ENCODE data around the gene ZFPM1.

DNA sequence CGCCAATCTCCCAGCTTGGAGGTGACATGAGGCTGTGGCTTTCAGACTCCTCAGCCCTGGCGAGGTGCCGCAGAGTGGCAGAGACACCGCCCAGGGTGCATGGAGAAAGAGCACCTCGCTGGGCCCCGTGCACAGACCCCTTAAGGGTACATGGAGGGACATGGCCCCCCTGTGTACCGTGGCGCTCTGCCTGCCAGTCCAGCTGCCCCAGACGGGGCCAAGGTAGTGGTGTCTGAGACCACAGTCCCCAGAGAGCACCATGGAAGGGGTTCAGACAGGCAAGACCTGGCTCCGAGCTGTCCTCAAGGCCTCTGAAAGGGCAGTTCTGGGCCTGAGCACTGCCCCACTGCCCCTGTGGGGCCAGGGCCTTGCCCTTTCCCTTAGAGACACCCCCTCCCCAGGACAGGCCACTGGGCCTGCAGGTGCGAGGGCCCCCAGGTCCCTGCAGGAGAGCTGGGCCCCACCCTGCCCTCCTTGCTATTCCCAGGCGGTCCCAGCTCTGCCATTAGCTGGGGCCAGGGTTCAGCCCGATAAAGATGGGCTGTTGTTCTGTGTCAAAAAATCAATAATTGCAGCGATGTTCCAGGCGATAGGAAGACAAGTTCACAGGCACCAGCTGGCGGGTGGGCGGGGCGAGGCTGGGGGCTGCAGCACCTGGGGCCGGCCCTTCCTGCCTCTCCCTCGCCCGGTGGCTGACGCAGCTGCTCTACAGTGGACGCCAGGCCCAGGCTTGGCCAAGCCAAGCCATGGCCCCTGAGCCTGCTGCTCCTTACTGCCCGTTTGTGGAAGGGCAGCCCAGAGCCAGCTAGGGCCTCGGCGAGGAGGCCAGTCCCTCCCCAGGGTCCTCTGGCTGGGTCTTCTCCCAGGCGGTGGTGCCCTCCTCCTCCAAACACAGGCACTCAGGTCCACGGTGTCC lies 51.7 kb downstream of the ZFPM1 start:
- TF ChIP-seq, protein P1, sequence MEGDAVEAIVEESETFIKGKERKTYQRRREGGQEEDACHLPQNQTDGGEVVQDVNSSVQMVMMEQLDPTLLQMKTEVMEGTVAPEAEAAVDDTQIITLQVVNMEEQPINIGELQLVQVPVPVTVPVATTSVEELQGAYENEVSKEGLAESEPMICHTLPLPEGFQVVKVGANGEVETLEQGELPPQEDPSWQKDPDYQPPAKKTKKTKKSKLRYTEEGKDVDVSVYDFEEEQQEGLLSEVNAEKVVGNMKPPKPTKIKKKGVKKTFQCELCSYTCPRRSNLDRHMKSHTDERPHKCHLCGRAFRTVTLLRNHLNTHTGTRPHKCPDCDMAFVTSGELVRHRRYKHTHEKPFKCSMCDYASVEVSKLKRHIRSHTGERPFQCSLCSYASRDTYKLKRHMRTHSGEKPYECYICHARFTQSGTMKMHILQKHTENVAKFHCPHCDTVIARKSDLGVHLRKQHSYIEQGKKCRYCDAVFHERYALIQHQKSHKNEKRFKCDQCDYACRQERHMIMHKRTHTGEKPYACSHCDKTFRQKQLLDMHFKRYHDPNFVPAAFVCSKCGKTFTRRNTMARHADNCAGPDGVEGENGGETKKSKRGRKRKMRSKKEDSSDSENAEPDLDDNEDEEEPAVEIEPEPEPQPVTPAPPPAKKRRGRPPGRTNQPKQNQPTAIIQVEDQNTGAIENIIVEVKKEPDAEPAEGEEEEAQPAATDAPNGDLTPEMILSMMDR (IDR thresholded peaks at IDR 0.05) = no peak
- no peak for TF ChIP-seq POLR2A (IDR thresholded peaks at IDR 0.05)
